Breast epithelium (tissue), 3 donors: ENCODE data around the gene POLR3G.

Source experiments
- POLR2A ChIP-seq: fragments of 450-650 bp; IDR thresholded peaks from one replicate; pipeline ENCODE4 v1.6.1; 2016; ENCODE audit warnings: antibody characterized with exemption, mild to moderate bottlenecking, moderate library complexity
- POLR2AphosphoS5 ChIP-seq, 3 donors: sonication (generic); formaldehyde crosslinking; IDR thresholded peaks; one replicate each; pipeline ENCODE4 v1.6.1; 2017; ENCODE audit warnings: antibody characterized with exemption in 3 of 3
- TF ChIP-seq, protein P1 (sequence below), 3 donors: fragments of 450-650 bp; IDR thresholded peaks; one replicate each; pipeline ENCODE4 v1.5.1; 2016 to 2017; ENCODE audit warnings: antibody characterized with exemption in 3 of 3, mild to moderate bottlenecking in 3 of 3, moderate library complexity in 3 of 3

DNA sequence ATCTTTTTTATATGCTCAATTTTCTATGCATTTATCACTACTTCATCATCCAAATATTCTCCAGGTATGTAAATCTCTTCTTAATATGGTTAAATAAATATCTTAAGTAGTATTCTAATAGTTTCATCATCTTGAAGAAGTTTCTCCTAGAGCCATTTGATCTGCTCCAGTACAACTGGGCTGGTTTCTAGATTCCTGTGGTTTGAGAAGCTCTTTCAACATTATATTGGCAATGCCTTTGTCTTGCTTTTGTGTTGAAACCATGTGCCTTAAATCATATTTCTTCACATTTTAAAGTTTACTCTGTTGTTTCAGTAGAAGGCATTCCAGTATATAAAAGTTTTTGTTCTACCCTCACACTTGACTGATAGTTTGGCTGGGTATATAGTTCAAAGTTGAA lies 27.7 kb upstream of the POLR3G start:
- TF ChIP-seq, protein P1, sequence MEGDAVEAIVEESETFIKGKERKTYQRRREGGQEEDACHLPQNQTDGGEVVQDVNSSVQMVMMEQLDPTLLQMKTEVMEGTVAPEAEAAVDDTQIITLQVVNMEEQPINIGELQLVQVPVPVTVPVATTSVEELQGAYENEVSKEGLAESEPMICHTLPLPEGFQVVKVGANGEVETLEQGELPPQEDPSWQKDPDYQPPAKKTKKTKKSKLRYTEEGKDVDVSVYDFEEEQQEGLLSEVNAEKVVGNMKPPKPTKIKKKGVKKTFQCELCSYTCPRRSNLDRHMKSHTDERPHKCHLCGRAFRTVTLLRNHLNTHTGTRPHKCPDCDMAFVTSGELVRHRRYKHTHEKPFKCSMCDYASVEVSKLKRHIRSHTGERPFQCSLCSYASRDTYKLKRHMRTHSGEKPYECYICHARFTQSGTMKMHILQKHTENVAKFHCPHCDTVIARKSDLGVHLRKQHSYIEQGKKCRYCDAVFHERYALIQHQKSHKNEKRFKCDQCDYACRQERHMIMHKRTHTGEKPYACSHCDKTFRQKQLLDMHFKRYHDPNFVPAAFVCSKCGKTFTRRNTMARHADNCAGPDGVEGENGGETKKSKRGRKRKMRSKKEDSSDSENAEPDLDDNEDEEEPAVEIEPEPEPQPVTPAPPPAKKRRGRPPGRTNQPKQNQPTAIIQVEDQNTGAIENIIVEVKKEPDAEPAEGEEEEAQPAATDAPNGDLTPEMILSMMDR (IDR thresholded peaks at IDR 0.05), result no peak
- no peak for TF ChIP-seq POLR2A
- TF ChIP-seq POLR2AphosphoS5 (IDR thresholded peaks at IDR 0.05), result no peak
